Activated B cell treated with CpG ODN at 0.5 μM for 24 hours (primary cell): ENCODE measurements around the gene FOXA1. TPM values are rescaled to one million over a fixed set of nuclear protein-coding genes. Genes with fewer than 3 reads are reported as not detected.

ENCODE experiments used
- ATAC-seq: fragments of 200-7000 bp; cut with Tn5 transposase; one replicate; pipeline ENCODE4 v1.10.0; 2021; ENCODE audit warnings: low read depth, mild to moderate bottlenecking, moderate library complexity
- CTCF ChIA-PET: fragments of 350-600 bp; sonication (Branson Sonifier 250); formaldehyde crosslinking; loops from one replicate; lab custom pipeline; 2021; ENCODE audit warnings: antibody characterized with exemption; lab: Charles Lee
- POLR2A ChIA-PET: fragments of 350-600 bp; sonication (Branson Sonifier 250); formaldehyde crosslinking; loops from one replicate; lab custom pipeline; 2021; ENCODE audit warnings: antibody characterized with exemption; lab: Charles Lee
- DNase-seq: peaks from one replicate; pipeline ENCODE4 v3.0.0; 2022
- H3K27ac Mint-ChIP-seq: one replicate; pipeline ENCODE4 v1.8.0; 2020; ENCODE audit warnings: mixed read lengths
- H3K27me3 Mint-ChIP-seq: one replicate; pipeline ENCODE4 v1.8.0; 2021; ENCODE audit warnings: mixed read lengths
- H3K36me3 Mint-ChIP-seq: one replicate; pipeline ENCODE4 v1.8.0; 2021; ENCODE audit warnings: low read depth, mixed read lengths
- H3K4me1 Mint-ChIP-seq: one replicate; pipeline ENCODE4 v1.8.0; 2021; ENCODE audit warnings: mixed read lengths
- H3K4me3 Mint-ChIP-seq: one replicate; pipeline ENCODE4 v1.8.0; 2020; ENCODE audit warnings: mild to moderate bottlenecking, mixed read lengths
- H3K9me3 Mint-ChIP-seq: one replicate; pipeline ENCODE4 v1.8.0; 2020; ENCODE audit warnings: mixed read lengths
- intact Hi-C: fragments of 100-400 bp; cut with micrococcal nuclease; formaldehyde crosslinking; loops from one replicate; pipeline ENCODE4 v1.15.1; 2024
- total RNA-seq: library from RNA; stranded (reverse); gene quantifications from 2 replicates; pipeline ENCODE4 v1.2.3, GENCODE V29; 2022
- TF ChIP-seq, protein P1 (sequence below): fragments of 200-600 bp; IDR thresholded peaks from one replicate; pipeline ENCODE4 v1.8.0; 2022; ENCODE audit warnings: antibody characterized with exemption, mild to moderate bottlenecking

FOXA1 gene
- total RNA-seq, 1 donor from 2014 or later: not detected

DNA sequence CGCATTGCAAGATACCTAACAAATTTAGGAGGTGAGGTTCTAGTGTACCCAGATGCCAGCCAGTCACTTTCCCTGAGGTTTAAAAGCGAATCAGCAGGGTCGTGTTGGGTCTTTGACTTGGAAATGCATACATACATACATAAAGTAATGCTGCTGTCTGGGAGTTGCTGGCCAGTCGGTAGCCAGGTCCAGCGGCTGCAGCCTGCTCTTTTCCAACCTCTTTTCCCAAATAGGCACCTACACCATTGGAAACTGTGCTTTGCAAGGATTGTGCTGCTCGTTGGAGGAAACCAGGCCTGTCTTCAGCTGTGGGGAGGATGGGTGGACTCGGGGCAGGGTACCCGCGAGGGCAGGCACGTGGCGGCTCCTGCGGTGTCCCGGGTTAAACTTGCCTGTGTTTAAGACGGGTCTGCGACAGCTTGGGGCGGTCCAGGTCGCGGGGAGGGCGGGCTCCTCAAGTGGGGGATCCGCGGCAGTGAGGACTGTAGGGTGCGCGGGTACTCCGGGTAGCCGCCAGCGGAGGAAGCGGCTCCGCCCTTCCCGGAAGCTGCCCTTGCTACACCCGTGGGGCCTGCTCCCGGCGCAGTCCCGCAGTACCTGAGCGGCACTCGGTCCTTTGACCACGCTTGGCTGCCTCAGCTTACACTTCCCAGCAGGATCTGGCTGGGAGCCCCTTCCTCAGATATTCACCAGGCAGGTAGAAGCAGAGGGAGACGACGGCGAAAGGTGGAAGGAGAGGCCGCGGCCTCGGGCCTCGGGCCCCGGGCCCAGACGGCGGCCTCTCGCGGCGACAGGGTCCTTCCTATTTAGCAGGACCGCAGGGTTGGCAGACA lies 3.1 kb upstream of the FOXA1 start:
- peaks cover 63% of the 10 kb centered on the region for H3K27me3 Mint-ChIP-seq

DNA sequence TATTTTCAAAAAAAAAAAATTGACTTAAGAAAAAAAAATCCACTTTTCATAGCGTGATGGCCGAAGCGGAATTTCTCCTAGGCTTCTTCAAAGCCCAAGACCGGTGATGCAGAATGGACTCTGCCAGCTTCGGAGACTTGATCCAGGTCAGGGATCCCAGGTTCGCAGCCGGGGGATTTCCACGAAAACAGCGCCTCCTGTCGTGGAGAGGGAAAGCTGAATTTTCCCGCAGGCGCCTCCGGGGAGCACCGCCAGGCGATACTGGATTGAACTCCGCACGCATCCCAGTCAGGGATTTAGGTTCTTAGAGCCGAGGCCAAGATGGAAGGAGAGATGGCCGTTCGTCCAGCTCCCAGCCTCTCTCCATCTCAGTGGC lies 2.5 kb upstream of the FOXA1 start:
- DNase-seq (no peak), ATAC-seq (no peak)
- TF ChIP-seq, protein P1, sequence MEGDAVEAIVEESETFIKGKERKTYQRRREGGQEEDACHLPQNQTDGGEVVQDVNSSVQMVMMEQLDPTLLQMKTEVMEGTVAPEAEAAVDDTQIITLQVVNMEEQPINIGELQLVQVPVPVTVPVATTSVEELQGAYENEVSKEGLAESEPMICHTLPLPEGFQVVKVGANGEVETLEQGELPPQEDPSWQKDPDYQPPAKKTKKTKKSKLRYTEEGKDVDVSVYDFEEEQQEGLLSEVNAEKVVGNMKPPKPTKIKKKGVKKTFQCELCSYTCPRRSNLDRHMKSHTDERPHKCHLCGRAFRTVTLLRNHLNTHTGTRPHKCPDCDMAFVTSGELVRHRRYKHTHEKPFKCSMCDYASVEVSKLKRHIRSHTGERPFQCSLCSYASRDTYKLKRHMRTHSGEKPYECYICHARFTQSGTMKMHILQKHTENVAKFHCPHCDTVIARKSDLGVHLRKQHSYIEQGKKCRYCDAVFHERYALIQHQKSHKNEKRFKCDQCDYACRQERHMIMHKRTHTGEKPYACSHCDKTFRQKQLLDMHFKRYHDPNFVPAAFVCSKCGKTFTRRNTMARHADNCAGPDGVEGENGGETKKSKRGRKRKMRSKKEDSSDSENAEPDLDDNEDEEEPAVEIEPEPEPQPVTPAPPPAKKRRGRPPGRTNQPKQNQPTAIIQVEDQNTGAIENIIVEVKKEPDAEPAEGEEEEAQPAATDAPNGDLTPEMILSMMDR: no peak
- peaks cover 21% of the 10 kb centered on the region for H3K4me1 Mint-ChIP-seq
- peaks cover 64% of the 10 kb centered on the region for H3K27me3 Mint-ChIP-seq
- POLR2A ChIA-PET: no interaction called here
- H3K9me3 Mint-ChIP-seq: no peaks in the 10 kb centered on the region
- no peaks in the 10 kb centered on the region for H3K36me3 Mint-ChIP-seq
- CTCF ChIA-PET: no interaction called here
- H3K4me3 Mint-ChIP-seq: no peak overlapping the region
- no peak overlapping the region for H3K27ac Mint-ChIP-seq
- intact Hi-C loops: loop anchor here (5.0 kb wide), 1 partner anchor 940 kb away; no protein-coding TSS in a partner anchor

More for the DNA sequence above, 3.1 kb upstream of the FOXA1 start:
- H3K9me3 Mint-ChIP-seq: no peaks in the 10 kb centered on the region
- POLR2A ChIA-PET: no interaction called here
- peaks cover 21% of the 10 kb centered on the region for H3K4me1 Mint-ChIP-seq
- intact Hi-C loops: loop anchor here (5.0 kb wide), 1 partner anchor 941 kb away; no protein-coding TSS in a partner anchor
- DNase-seq (no peak), ATAC-seq (no peak)
- H3K27ac Mint-ChIP-seq: no peak overlapping the region
- TF ChIP-seq, protein P1: no peak
- H3K36me3 Mint-ChIP-seq: no peaks in the 10 kb centered on the region
- no peak overlapping the region for H3K4me3 Mint-ChIP-seq
- CTCF ChIA-PET: no interaction called here

DNA sequence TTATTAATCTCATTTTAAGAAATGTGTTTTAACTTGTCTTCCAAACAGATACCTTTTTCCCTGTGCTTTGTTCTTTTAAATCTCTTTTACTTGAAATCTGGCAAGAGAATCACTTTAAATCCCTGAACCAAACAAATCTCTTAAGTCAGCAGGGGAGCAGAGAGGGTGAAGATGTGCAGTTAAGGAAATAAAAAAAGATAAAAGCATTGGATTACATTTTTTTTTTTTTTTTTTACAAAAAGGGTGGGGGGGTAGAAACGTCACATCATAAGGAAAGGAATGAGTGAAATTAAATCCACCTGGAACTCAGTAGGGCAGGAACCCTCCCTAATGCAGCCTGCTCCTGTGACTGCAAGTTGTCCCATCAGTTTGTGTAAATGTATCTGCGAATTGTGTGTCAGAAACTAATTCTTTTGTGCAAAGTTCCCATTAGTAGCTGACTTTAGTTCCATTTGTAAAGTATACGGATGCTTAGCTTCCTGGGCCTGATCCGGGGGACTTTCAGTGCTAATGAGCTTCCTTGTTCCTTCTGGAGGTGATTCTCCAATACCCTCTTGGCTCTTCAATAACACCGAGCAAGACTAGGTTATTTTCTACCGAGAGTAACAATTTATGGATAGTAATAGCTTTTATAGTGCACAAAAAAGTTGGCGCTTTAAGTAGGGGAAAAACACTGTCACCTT lies 1.9 kb upstream of the FOXA1 start:
- Mint-ChIP-seq H3K4me1 (peaks cover 21% of the 10 kb centered on the region), H3K36me3 (no peaks in the 10 kb centered on the region), H3K27ac (no peak overlapping the region), H3K27me3 (peaks cover 63% of the 10 kb centered on the region), H3K9me3 (no peaks in the 10 kb centered on the region), H3K4me3 (no peak overlapping the region)
- ChIA-PET CTCF (no interaction called here), POLR2A (no interaction called here)
- TF ChIP-seq, protein P1: no peak
- intact Hi-C loops: loop anchor here (5.0 kb wide), 1 partner anchor 940 kb away; no protein-coding TSS in a partner anchor
- DNase-seq (no peak), ATAC-seq (no peak)

DNA sequence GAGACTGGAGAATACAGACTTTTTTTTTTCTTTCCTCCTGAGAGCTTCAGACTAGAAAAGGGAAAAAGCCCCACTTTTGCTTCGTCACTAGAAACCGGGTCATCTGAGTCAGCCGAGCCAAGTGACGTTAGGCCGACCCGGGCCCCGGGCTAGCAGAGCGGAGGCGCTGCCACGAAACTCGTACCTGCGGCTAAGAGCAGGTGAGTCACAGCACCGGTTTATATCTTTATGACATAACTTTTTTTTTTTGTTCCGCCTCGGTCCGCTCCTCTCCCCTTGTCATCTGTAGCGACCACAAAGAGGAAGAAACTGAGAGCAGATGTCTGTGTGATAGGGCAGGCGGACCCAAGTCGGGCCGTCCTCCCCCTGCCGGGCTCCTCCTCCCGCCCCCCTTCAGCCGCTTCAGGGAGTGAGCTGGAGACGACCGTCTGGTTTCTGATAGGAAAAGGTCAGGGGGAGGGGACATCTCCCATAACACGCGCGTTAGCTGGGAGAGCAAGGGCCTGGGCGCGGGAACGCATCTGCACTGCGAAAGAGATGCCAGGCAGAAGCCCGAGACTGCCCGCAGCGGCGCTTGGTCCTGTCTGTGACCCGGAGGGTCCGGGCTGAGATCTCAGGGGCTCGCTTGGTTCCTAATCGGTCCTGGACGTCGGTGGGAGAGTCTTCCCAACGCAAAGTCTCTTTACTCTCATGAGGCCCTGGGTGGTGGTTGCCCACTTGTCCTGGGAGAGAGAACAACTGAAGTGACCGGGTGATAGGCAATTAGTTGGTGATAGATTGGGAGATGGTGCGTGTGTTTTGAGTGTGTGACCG lies 966 bp upstream of the FOXA1 start:
- peaks cover 60% of the 10 kb centered on the region for H3K27me3 Mint-ChIP-seq
- TF ChIP-seq, protein P1: no peak
- H3K9me3 Mint-ChIP-seq: no peaks in the 10 kb centered on the region
- ChIA-PET POLR2A (no interaction called here), CTCF (no interaction called here)
- ATAC-seq: peak; percentile 50
- H3K4me3 Mint-ChIP-seq: peak overlapping the region; percentile 63
- peaks cover 21% of the 10 kb centered on the region for H3K4me1 Mint-ChIP-seq
- no peaks in the 10 kb centered on the region for H3K36me3 Mint-ChIP-seq
- DNase-seq: no peak
- H3K27ac Mint-ChIP-seq: peak overlapping the region; percentile 71
- intact Hi-C loops: loop anchor here (5.0 kb wide), 1 partner anchor 939 kb away; no protein-coding TSS in a partner anchor
